ENCODE results near the gene MOCS1.

Gene MOCS1

GRCh38 chr6:39873439-39873838 is 60.8 kb downstream of the MOCS1 start:
- Mint-ChIP-seq H3K36me3 (no peaks in the 10 kb centered on the region), H3K9me3 (ENCODE audit: low read depth) (no peaks in the 10 kb centered on the region), H3K27me3 (no peaks in the 10 kb centered on the region), H3K4me1 (ENCODE audit: low read depth) (no peaks in the 10 kb centered on the region), H3K27ac (no peak overlapping the region), H3K4me3 (no peak overlapping the region)

- Mint-ChIP-seq H3K4me3 (no peak overlapping the region), H3K9me3 (ENCODE audit: low read depth) (no peaks in the 10 kb centered on the region), H3K27ac (no peak overlapping the region), H3K36me3 (no peaks in the 10 kb centered on the region), H3K27me3 (no peaks in the 10 kb centered on the region), H3K4me1 (ENCODE audit: low read depth) (no peaks in the 10 kb centered on the region)
These were observed 63.3 kb downstream of the MOCS1 start for GRCh38 chr6:39870950-39871349.

- H3K4me1 Mint-ChIP-seq (ENCODE audit: low read depth): no peaks in the 10 kb centered on the region
- H3K4me3 Mint-ChIP-seq: no peak overlapping the region
- H3K9me3 Mint-ChIP-seq (ENCODE audit: low read depth): no peaks in the 10 kb centered on the region
- peaks cover 1% of the 10 kb centered on the region for H3K27me3 Mint-ChIP-seq
- no peaks in the 10 kb centered on the region for H3K36me3 Mint-ChIP-seq
- no peak overlapping the region for H3K27ac Mint-ChIP-seq
These were observed 66.7 kb downstream of the MOCS1 start for GRCh38 chr6:39867592-39867991.

GRCh38 chr6:39865011-39865888 is 69.0 kb downstream of the MOCS1 start:
- Mint-ChIP-seq H3K4me3 (no peak overlapping the region), H3K27me3 (peaks cover 5% of the 10 kb centered on the region), H3K36me3 (no peaks in the 10 kb centered on the region), H3K4me1 (ENCODE audit: low read depth) (no peaks in the 10 kb centered on the region), H3K9me3 (ENCODE audit: low read depth) (no peaks in the 10 kb centered on the region), H3K27ac (no peak overlapping the region)

- Mint-ChIP-seq H3K36me3 (no peaks in the 10 kb centered on the region), H3K4me3 (no peak overlapping the region), H3K4me1 (ENCODE audit: low read depth) (no peaks in the 10 kb centered on the region), H3K27me3 (peaks cover 10% of the 10 kb centered on the region), H3K9me3 (ENCODE audit: low read depth) (no peaks in the 10 kb centered on the region), H3K27ac (no peak overlapping the region)
These were observed 72.6 kb downstream of the MOCS1 start for GRCh38 chr6:39861663-39862062.

GRCh38 chr6:39859025-39859424 is 75.2 kb downstream of the MOCS1 start:
- Mint-ChIP-seq H3K4me1 (ENCODE audit: low read depth) (no peaks in the 10 kb centered on the region), H3K27me3 (peaks cover 10% of the 10 kb centered on the region), H3K36me3 (no peaks in the 10 kb centered on the region), H3K9me3 (ENCODE audit: low read depth) (no peaks in the 10 kb centered on the region), H3K27ac (no peak overlapping the region), H3K4me3 (no peak overlapping the region)

- H3K9me3 Mint-ChIP-seq (ENCODE audit: low read depth): no peaks in the 10 kb centered on the region
- no peaks in the 10 kb centered on the region for H3K4me1 Mint-ChIP-seq (ENCODE audit: low read depth)
- no peaks in the 10 kb centered on the region for H3K36me3 Mint-ChIP-seq
- H3K27ac Mint-ChIP-seq: no peak overlapping the region
- no peak overlapping the region for H3K4me3 Mint-ChIP-seq
- peaks cover 7% of the 10 kb centered on the region for H3K27me3 Mint-ChIP-seq
These were observed 78.8 kb downstream of the MOCS1 start for GRCh38 chr6:39855356-39855995.

All from activated naive CD8-positive, alpha-beta T cell (primary cell).